Neural cell (in vitro differentiated cells): ENCODE results near the gene ENTPD1. TPM values are rescaled to one million over a fixed set of nuclear protein-coding genes. Genes with fewer than 3 reads are reported as not detected.

Source experiments
- H2AFZ ChIP-seq: fragments of 200-600, 300-800 bp; sonication (generic), shearing (Covaris generic); 2 replicates; pipeline ENCODE4 v1.6.0; 2014; ENCODE audit warnings: low read depth, mild to moderate bottlenecking, antibody characterized with exemption, low read length, moderate library complexity
- H3F3A ChIP-seq: fragments of 200-600 bp; shearing (Covaris generic); 2 replicates; pipeline ENCODE4 v1.6.1; 2016; ENCODE audit warnings: mild to moderate bottlenecking, moderate library complexity, mixed read lengths, antibody characterized with exemption, low read length; ENCODE audit not compliant: insufficient read depth, poor library complexity, severe bottlenecking
- H3K27ac ChIP-seq: fragments of 200-600, 300-800 bp; sonication (generic), shearing (Covaris generic); 2 replicates; pipeline ENCODE4 v1.5.1; 2014; ENCODE audit warnings: mild to moderate bottlenecking, low read length, moderate library complexity
- H3K27me3 ChIP-seq: fragments of 300-800, 200-600 bp; sonication (generic), shearing (Covaris generic); 2 replicates; pipeline ENCODE4 v1.6.0; 2014; ENCODE audit warnings: mild to moderate bottlenecking, low read depth, low read length, moderate library complexity; ENCODE audit not compliant: insufficient read depth
- H3K36me3 ChIP-seq: fragments of 300-800, 200-600 bp; sonication (generic), shearing (Covaris generic); 2 replicates; pipeline ENCODE4 v1.5.1; 2014; ENCODE audit warnings: mild to moderate bottlenecking, antibody characterized with exemption, low read length, moderate library complexity; ENCODE audit not compliant: insufficient read depth
- H3K4me2 ChIP-seq: fragments of 300-800, 200-600 bp; sonication (generic), shearing (Covaris generic); 2 replicates; pipeline ENCODE4 v1.6.0; 2014; ENCODE audit warnings: mild to moderate bottlenecking, low read length
- H3K4me3 ChIP-seq: fragments of 300-800, 200-600 bp; sonication (generic), shearing (Covaris generic); 2 replicates; pipeline ENCODE4 v1.5.1; 2014; ENCODE audit warnings: mild to moderate bottlenecking, low read length, moderate library complexity
- H3K79me2 ChIP-seq: fragments of 200-600 bp; shearing (Covaris generic); replicated peaks from 2 replicates; pipeline ENCODE4 v1.6.0; 2014; ENCODE audit warnings: mild to moderate bottlenecking, low read length, moderate library complexity; ENCODE audit not compliant: insufficient read depth
- H3K9ac ChIP-seq: fragments of 300-800, 200-600 bp; sonication (generic), shearing (Covaris generic); 2 replicates; pipeline ENCODE4 v1.6.1; 2016; ENCODE audit warnings: mild to moderate bottlenecking, low read length, mixed read lengths
- H3K9me2 ChIP-seq: fragments of 200-600 bp; shearing (Covaris generic); 2 replicates; pipeline ENCODE4 v1.6.1; 2016; ENCODE audit warnings: mild to moderate bottlenecking, low read length, mixed read lengths; ENCODE audit not compliant: insufficient read depth
- H3K9me3 ChIP-seq: fragments of 200-600, 300-800 bp; sonication (generic), shearing (Covaris generic); 2 replicates; pipeline ENCODE4 v1.6.1; 2016; ENCODE audit warnings: mild to moderate bottlenecking, mixed run types, low read length, moderate library complexity, mixed read lengths
- H4K20me1 ChIP-seq: fragments of 200-600 bp; shearing (Covaris generic); 2 replicates; pipeline ENCODE4 v1.6.1; 2016; ENCODE audit warnings: mild to moderate bottlenecking, mixed run types; ENCODE audit not compliant: insufficient read depth
- CTCF ChIP-seq: fragments of 450-650 bp; IDR thresholded peaks from 2 replicates; pipeline ENCODE4 v1.5.1; 2014; ENCODE audit warnings: antibody characterized with exemption, mild to moderate bottlenecking, moderate library complexity; ENCODE audit not compliant: poor library complexity, severe bottlenecking
- EP300 ChIP-seq: fragments of 450-650 bp; conservative IDR thresholded peaks from 2 replicates; pipeline ENCODE4 v1.6.1; 2014; ENCODE audit warnings: antibody characterized with exemption, mild to moderate bottlenecking, moderate library complexity; ENCODE audit not compliant: poor library complexity, severe bottlenecking
- EZH2 ChIP-seq: fragments of 200-600, 300-800 bp; shearing (Covaris generic), sonication (generic); IDR thresholded peaks from 2 replicates; pipeline ENCODE4 v1.6.1; 2014; ENCODE audit warnings: antibody characterized with exemption, low read length, borderline replicate concordance, mild to moderate bottlenecking; ENCODE audit not compliant: insufficient read depth, poor library complexity, severe bottlenecking
- MXI1 ChIP-seq: fragments of 450-650 bp; conservative IDR thresholded peaks from 2 replicates; pipeline ENCODE4 v1.6.1; 2014; ENCODE audit warnings: antibody characterized with exemption, mild to moderate bottlenecking; ENCODE audit not compliant: poor library complexity, severe bottlenecking
- POLR2AphosphoS5 ChIP-seq: IDR thresholded peaks from 2 replicates; pipeline ENCODE4 v1.6.1; 2012
- RAD21 ChIP-seq: fragments of 450-650 bp; conservative IDR thresholded peaks from 2 replicates; pipeline ENCODE4 v1.6.1; 2014; ENCODE audit warnings: antibody characterized with exemption, mild to moderate bottlenecking, moderate library complexity
- REST ChIP-seq: IDR thresholded peaks from 2 replicates; pipeline ENCODE4 v1.6.1; 2012; ENCODE audit warnings: borderline replicate concordance
- SMC3 ChIP-seq: fragments of 450-650 bp; conservative IDR thresholded peaks from 2 replicates; pipeline ENCODE4 v1.6.1; 2014; ENCODE audit warnings: antibody characterized with exemption, mild to moderate bottlenecking, moderate library complexity; ENCODE audit not compliant: poor library complexity
- TAF1 ChIP-seq: IDR thresholded peaks from 2 replicates; pipeline ENCODE4 v1.6.1; 2012; ENCODE audit warnings: low read depth
- polyA plus RNA-seq: library from polyadenylated mRNA; depleted of rRNA; stranded (reverse); fragments of >200 nt; gene quantifications from 2 replicates; pipeline ENCODE4 v1.2.3, GENCODE V29; 2014

The ENTPD1 gene
- polyA plus RNA-seq, 1 donor from 2014 or later: 0.57 TPM

DNA sequence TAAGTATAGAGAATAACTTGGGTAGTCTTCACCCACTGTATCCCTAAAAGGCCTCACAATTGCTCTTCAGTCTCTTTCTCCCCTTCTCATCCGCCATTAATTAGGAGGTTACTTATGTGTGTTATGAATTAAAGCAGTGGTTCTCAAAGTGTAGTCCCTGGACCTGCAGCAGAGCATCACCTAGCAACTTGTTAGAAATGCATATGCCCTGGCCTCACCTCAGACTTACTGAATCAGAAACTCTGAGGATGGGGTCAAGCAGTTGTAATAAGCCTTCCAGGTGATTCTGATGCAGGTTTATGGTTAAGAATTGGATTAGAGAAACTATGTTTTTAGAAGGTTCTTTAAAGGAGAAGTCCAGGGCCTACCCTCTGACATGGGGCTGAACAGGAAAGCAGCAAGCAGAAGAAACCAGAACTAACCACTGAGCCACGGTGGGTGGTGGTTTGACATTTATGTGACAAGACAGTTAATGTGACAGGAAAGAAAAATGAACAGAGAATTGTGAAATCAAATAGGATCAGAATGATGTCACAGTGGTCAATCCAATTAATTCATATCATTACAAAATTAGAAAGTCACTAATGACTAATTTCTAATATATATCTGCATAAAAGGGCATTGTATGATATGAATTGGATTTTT lies 37.6 kb downstream of the ENTPD1 start (continued):
- no peak for TF ChIP-seq EP300

GRCh38 chr10:95794195-95794594 lies 38.2 kb downstream of the ENTPD1 start:
- H3K4me2 ChIP-seq: no peak overlapping the region
- H3K9me3 ChIP-seq: no peaks in the 10 kb centered on the region
- H3K27ac ChIP-seq: no peak overlapping the region
- no peaks in the 10 kb centered on the region for H3K27me3 ChIP-seq
- H3F3A ChIP-seq: no peaks in the 10 kb centered on the region
- no peaks in the 10 kb centered on the region for H4K20me1 ChIP-seq
- H2AFZ ChIP-seq: no peak overlapping the region
- no peaks in the 10 kb centered on the region for H3K36me3 ChIP-seq
- no peaks in the 10 kb centered on the region for H3K9me2 ChIP-seq
- no peak overlapping the region for H3K4me3 ChIP-seq
- no peak for TF ChIP-seq CTCF
- TF ChIP-seq EZH2: no peak
- TF ChIP-seq SMC3: no peak
- TF ChIP-seq MXI1: no peak
- TF ChIP-seq TAF1: no peak
- no peak for TF ChIP-seq REST
- TF ChIP-seq RAD21: no peak
- TF ChIP-seq EP300: no peak
- TF ChIP-seq POLR2AphosphoS5: no peak
- no peak overlapping the region for H3K9ac ChIP-seq
- H3K79me2 ChIP-seq: no peaks in the 10 kb centered on the region

- H2AFZ ChIP-seq: no peak overlapping the region
Measured at GRCh38 chr10:95795602-95796001, 39.6 kb downstream of the ENTPD1 start.

More at GRCh38 chr10:95795602-95796001, 39.6 kb downstream of the ENTPD1 start:
- no peaks in the 10 kb centered on the region for H3K9me2 ChIP-seq
- no peak overlapping the region for H3K4me2 ChIP-seq
- no peaks in the 10 kb centered on the region for H3K36me3 ChIP-seq
- H3F3A ChIP-seq: no peaks in the 10 kb centered on the region
- no peaks in the 10 kb centered on the region for H3K27me3 ChIP-seq
- TF ChIP-seq POLR2AphosphoS5: no peak
- no peak for TF ChIP-seq MXI1
- no peaks in the 10 kb centered on the region for H3K9me3 ChIP-seq
- no peak overlapping the region for H3K9ac ChIP-seq
- H4K20me1 ChIP-seq: no peaks in the 10 kb centered on the region
- no peak overlapping the region for H3K4me3 ChIP-seq
- H3K27ac ChIP-seq: no peak overlapping the region
- H3K79me2 ChIP-seq: no peaks in the 10 kb centered on the region
